ENCODE data around the gene MDP1.

The MDP1 gene

DNA sequence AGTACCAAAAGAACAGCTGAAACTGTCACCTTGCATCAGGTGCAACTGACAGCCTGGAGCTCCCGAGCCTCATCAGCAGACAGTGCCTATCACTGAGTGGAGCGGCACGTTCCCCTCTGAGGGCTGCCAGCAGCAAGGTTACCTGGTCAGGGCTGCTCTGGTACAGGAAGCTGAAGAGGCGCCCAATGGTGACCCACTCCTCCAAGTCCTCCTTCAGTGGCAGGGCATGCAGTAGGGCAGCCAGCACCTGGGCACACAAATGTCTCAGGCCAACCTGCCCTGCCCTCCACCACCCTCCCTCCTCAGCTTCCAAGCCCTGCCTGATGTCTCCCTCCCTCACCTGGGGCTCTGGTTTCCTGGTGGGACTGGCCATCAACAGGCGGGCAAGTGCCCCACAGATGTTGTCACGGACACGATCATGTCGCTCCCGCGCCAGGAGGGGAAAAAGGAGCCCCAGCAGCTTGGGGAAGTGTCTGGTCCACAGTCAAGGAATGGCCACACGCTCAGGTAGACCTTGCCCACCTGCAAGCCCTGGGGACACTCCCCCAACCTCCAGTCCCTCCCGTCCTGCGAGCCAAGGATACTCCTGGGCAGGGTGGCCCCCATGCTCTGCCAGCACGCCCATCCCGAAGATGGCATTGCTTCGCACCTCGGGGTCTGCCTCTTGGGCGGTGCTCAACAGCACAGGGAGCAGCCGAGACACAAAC lies 34.3 kb downstream of the MDP1 start:
- no peak for DNase-seq (ENCODE audit: low read depth in 2 of 2)

- DNase-seq (ENCODE audit: low read depth in 2 of 2) = no peak
Measured at GRCh38 chr14:24179961-24180796, 35.7 kb downstream of the MDP1 start.

- no peak for DNase-seq (ENCODE audit: low read depth in 2 of 2)
Measured at GRCh38 chr14:24179294-24179960, 36.4 kb downstream of the MDP1 start.

GRCh38 chr14:24178399-24179178 lies 37.3 kb downstream of the MDP1 start:
- DNase-seq (ENCODE audit: low read depth in 2 of 2) = no peak

- no peak for DNase-seq (ENCODE audit: low read depth in 2 of 2)
Measured at GRCh38 chr14:24177891-24178290, 38.0 kb downstream of the MDP1 start.

DNA sequence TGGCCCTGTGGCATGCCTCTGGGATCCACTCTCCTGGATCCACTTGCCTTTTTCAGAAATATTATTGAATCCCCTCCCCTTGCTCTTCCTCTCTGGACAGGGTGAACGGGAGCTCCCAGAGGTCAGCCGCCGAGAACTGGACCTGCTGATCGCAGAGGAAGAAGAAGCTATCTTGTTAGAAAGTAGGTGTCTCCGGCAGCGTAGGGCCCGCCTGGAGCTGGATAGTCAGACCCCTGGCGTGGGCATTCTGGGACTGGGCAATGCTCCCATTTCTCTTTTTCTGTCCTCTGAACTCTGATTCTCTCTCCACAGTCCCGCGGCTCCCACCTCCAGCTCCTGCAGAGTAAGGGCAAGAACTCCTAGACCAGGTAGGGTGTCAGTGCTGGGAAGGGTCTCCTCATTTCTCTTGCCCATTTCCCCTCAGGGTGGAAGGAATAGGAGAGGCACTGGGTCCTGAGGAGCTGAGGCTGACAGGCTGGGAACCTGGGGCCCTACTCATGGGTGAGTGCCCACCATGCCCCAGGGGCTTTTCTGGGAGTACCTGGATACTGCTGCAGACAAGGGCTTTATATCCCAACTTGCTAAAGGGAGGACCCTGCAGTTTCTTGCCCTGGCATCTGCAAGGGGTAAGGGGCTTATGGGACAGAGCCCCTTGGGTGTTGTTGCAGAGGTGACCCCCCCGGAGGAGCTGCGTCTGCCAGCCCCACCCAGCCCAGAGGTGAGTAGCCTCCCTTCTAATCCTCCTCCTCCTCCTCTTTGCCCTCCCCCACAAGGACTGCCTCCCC lies 38.6 kb downstream of the MDP1 start:
- no peak for DNase-seq (ENCODE audit: low read depth in 2 of 2)

GRCh38 chr14:24176599-24176998 lies 39.3 kb downstream of the MDP1 start:
- no peak for DNase-seq (ENCODE audit: low read depth in 2 of 2)

GRCh38 chr14:24172871-24173281 lies 43.0 kb downstream of the MDP1 start:
- DNase-seq (ENCODE audit: low read depth in 2 of 2) = no peak

DNA sequence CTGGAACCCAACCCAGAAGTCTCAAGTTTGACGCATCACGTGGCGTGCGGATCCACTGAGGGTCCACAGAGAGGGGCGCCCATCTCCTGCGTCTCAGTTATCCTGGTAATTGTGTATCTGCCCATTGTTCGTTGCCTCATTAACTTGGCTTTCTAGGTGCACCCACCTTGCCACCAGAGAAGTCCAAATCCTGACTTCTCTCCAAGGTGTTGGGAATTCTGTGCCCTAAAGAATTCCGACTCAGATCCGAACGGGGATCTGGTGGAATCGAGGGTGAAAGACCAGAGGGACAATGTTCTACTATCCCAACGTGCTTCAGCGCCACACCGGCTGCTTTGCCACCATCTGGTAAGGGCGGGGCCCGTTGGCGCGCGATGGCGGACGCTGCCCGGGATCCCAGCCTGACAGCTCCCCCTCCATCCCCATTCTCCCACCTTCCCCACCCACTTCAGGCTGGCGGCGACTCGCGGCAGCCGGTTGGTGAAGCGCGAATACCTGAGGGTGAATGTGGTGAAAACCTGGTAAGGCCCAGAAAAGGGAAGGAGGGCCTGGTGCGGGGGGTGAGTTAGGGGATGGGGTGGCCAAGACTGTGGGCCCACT lies 43.5 kb downstream of the MDP1 start:
- DNase-seq (ENCODE audit: low read depth in 2 of 2) = no peak

- peak; percentile 47 to 53 for DNase-seq (ENCODE audit: low read depth in 2 of 2)
Measured at GRCh38 chr14:24171422-24172260, 44.2 kb downstream of the MDP1 start, which contains the start of gene REC8. TSS of gene REC8 (plus strand) at chr14:24172080. CDS start at chr14:24172553, 473 bp downstream.

- DNase-seq (ENCODE audit: low read depth in 2 of 2) = no peak
Measured at GRCh38 chr14:24167469-24168114, 48.3 kb downstream of the MDP1 start.

GRCh38 chr14:24165785-24166184 lies 50.1 kb downstream of the MDP1 start:
- DNase-seq (ENCODE audit: low read depth in 2 of 2) = no peak

GRCh38 chr14:24164518-24164991 lies 51.3 kb downstream of the MDP1 start:
- no peak for DNase-seq (ENCODE audit: low read depth in 2 of 2)
